IPS DF 4.7 (cell line): Measurements from ENCODE around the gene GPR152.

Experiments used
- DNase-seq: peaks from one replicate; pipeline ENCODE4 v3.0.0-alpha.2; 2013; ENCODE audit warnings: low spot score; ENCODE audit errors: extremely low read depth

The GPR152 gene

GRCh38 chr11:67441098-67441563 is 11.4 kb downstream of the GPR152 start:
- no peak for DNase-seq

DNA sequence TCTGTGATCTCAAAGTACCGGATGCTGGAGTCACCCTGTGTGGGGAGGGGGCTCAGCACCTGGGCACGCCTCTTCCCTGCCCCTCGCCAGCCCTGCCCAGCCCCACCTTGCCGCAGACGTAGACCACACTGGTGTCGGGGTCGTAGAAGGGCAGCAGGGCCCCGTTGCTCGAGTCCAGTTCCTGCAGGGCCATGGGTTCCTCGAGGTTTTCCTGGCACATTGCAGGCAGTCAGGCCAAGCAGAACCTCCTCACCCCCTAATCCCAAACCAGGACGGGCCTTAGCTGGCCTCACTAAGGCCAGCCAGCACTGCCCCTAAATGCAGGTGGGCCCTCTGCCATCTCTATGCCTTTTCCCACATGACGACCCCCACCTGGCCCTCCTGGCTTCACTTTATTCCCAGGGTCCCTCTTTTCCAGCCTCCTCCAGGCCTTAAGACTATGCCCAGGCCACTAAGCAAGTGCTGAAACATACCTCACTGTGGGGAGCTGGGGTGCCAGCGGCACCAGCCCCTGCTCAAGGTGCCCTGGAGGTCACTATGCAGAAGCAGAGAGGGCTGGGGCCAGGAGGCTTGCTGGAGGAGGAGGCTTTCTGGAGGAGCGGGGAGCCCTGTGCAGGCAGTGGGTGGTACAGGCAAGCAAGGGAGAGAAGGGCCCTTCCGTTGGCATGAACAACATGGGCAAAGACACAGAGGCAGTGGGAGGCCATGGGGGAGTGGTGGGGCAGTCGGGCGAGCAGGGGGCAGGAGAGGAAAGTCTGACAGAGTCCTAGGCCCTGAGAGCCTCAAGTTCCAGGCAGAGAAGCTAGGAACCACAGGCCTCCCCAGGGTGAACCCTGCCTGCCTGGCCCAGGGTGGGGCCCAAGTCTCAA is 12.1 kb downstream of the GPR152 start:
- no peak for DNase-seq

DNA sequence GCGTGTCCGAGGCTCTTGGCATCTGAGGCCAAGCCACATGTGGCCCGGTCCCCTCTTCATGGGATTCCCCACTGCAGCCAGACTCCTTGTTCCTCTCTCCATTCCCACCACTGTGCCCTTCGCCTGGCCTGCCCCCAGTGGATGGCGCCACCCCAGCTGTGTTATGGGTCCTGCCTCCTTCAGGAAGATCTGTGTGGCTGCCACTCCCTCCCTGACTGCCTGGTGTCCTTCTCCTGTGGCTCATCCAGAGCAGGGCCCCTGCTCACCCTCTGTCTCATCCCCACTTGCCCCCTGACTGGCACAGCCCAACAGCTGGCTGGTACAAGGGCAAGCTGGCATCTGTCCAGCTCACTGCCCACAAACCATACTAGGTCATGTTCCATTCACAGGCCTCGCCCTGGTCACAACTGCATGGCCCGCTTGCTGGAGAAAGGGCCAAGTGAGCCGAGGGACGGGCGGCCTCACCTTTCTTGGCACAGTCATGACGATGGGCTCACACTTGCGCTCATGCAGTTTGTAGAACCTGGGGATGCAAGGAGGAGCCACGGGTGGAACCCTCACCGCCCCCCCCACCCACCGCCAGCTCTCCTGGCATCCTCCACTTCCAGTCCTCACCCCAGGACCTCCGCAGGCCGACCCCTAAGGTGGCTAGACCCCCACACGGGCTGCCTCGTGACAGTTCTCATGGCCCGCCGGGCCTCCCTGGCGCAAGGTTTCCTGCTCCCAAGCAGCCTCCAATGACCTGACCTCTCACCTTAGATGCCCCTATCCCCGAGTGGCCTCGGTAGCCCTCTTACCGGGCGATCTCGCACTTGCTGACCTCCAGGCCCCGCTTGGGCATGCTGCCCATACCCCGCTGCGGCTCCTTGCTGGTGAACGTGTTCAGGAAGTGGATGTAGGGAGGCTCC is 13.0 kb downstream of the GPR152 start:
- DNase-seq = no peak

GRCh38 chr11:67438158-67438902 is 14.2 kb downstream of the GPR152 start:
- DNase-seq = no peak

GRCh38 chr11:67437809-67438157 is 14.7 kb downstream of the GPR152 start:
- no peak for DNase-seq

DNA sequence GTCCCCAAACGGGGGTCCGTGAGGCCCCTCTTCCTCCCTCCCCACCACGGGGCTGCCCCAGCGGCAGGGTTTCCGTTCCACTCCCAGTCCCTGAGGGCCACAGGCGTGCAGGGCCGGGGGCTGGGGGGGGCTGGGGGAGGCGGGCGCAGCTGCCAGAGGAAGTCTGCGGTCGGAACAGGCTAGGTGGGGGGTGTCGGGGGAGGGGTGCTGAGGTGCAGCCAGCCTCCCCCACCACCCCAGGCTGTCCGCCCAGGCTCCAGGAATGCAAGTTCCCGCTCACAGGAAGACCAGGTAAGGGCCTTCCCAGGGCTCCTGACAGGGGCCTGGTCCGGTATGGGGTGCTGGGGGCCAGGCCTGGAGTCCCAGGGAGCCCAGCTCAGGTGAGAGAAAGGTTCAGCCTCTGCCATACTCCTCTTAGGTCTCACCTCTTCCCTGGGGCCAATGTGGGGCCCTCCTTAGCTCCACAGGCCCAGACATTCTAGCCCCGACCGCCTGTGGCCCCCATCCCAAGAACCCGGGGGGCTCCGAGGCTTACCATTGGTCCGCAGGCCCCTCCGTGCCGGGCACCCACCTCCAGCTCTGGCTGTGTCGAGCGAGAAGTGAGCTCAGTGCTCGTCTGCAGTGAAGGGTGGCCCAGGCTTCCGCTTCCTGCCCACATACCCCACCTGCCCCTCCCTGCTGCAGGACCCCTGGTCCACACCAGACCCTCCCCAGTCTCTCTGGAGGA is 15.3 kb downstream of the GPR152 start, which contains the start of gene PTPRCAP:
TSS of gene PTPRCAP (minus strand) at position 601 of the 727 bp plus-strand sequence. CDS start at position 538, 63 bp downstream.
- no peak for DNase-seq

DNA sequence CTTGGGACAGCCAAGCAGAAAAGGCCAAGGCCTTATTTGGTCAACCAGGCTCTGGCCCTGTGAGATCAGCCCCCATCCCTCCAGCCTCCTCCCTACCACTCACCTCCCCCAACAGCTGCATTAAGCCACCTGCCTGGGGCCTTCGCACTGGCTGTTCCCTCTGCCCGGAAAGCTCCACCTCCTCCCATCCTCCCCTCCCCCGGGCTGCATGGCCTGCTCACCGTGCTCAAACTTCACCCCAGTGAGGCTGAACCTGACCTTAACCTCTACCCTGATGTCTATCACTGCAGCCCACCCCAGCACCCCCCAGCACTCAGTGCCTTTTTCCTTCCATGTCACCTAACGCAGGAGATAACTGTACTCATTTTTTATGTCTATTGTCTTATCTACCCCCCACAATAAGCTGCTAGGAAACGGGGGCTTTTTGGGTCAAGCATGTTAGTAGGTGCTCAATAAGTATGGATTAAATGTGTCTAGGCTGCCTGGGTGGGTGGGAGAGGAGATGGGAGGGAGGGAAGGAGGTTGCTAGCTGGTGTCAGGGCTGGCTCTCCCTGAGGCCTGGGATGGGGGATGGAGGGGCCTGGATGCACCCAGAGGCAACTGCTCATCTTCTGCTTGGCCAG is 16.0 kb downstream of the GPR152 start:
- DNase-seq = no peak

DNA sequence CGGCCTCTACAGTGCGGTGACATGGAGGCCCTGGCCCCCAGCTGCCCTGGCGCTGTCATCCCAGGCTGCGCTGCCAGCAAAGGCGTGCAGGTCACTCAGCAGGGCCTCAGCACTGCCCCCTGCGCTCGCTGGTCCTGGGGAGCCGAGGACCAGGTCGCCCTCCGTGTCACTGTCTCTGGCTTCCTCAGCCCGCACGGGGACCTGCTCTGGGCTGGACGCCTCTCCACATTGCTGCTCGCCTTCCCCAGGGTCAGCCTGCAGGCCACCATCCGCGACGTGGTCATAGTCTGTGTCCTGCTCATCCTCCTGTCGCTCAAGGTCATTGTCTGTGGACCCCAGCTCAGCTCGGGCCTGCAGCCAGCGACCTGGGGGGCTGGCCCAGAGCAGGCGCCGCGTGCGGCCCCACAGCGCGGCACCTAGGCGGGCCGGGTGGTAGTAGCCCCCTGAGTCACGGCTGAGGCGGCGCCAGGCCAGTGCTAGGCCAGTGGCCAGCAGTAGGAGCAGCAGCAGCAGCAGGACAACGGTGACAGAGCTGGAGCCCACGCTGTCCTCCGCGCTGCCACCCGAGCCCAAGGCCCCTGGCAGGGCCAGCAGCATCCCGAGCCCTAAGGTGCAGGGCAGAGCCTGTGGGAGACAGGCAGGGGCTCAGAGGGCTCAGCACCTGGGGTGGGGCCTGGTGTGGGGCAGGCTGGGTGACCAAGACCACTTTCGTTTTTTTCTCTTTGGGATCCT is 16.6 kb downstream of the GPR152 start:
- DNase-seq = no peak

- no peak for DNase-seq
Observed at GRCh38 chr11:67435031-67435726, 17.4 kb downstream of the GPR152 start.

GRCh38 chr11:67434395-67434881 is 18.1 kb downstream of the GPR152 start:
- DNase-seq = no peak

DNA sequence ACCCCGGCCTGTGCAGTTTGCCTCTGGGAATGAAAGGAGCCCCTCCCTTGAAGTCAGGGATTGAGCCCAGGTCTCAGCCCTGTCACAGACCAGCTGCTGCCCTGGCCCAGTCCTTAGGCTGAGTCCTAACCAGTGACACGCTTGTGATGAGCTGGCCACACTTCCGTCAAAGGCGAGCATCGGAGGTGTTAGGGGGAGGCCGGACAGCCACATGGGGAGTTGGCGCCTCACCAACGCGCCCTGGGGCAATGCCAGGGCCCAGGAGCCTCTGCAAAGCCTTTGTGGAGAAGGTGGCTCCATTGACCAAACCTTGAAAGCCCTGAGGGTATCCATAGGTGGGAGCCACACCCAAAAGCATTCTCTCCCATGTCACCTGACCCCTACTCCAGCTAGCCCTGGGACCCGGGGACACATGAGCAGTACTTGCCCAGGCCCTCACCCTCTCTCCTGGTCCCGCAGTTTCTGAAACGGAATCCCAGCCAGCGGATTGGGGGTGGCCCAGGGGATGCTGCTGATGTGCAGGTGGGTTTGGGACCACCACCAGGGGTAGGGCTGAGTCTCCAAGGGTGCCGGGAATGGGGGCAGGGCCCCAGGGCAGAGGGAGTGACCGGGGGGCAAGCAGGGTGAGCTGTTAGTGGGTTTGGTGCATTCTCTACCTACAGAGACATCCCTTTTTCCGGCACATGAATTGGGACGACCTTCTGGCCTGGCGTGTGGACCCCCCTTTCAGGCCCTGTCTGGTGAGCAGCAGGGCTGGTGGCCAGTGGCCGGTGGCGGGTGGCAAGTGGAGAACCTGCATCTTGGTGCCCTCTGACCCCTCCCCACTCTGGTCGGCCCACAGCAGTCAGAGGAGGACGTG is 18.8 kb downstream of the GPR152 start:
- DNase-seq = no peak

DNA sequence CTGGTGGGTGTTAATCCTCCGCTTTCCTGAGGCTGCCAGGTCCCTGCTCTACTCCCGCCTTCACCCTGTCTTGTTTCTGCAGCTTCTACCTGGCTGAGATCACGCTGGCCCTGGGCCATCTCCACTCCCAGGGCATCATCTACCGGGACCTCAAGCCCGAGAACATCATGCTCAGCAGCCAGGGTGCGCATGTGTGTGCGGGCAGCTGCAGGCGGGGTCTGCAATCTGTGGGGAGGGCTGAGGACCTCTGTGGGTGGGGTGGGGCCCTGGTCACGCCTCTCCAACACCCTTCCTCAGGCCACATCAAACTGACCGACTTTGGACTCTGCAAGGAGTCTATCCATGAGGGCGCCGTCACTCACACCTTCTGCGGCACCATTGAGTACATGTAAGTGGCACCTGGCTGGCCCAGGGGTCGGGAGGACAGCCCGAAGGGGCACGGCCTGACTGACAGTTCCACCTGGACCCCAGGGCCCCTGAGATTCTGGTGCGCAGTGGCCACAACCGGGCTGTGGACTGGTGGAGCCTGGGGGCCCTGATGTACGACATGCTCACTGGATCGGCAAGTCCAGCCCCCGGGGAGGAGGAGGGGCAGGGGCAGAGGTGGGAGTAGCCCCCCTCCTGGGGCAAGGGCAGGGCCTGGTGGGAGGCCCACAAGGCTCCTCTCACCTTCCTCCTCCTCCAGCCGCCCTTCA is 19.7 kb downstream of the GPR152 start:
- no peak for DNase-seq

DNA sequence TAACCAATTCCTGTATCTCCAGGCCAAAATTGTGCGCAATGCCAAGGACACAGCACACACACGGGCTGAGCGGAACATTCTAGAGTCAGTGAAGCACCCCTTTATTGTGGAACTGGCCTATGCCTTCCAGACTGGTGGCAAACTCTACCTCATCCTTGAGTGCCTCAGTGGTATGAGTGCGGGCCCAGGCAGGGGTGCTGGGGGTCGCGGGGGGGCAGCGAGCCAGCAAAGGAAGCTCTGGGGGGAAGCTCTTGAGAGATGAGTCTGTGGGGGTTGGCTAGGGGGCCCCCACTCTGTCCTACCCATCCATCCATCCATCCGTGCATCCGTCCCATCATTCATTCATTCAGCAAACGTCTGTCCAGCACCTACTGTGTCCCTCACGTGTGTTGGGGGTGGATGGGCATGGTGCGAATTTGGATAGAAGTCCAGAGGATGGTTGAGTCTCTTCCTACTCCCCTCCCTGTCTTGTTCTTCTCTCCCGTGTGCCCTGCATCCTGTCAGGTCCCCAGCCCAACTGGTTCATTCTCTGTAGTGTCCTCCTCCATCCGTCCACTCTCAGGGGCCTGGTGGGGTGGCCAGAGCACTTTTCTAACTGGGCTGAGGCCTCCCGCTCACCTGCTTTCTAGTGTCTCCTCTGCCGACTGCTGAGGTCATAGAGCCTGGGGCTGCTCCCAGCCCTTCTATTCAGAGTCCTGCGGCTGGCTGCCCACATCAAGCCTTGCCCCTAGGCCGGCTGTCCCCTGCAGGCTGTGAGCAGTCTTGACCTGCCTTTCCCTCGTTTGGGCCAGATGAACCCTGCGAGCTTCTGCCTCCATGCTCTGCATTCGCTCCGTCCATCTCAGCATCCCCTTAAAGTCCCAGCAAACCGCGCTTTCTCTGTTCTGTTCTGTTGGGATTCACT is 20.9 kb downstream of the GPR152 start:
- no peak for DNase-seq

DNA sequence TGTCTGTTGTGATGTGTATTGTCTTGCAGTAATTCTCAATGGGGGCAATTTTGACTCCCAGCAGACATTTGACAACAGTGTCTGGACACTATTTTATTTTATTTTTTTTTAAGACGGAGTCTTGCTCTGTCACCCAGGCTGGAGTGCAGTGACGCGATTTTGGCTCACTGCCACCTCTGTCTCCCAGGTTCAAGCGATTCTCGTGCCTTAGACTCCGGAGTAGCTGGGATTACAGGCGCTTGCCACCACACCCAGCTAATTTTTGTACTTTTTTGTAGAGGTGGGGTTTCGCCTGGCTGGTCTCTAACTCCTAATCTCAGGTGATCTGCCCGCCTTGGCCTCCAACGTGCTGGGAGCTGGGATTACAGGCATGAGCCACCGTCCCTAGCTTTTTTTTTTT is 22.8 kb downstream of the GPR152 start:
- no peak for DNase-seq

GRCh38 chr11:67429038-67429668 is 23.4 kb downstream of the GPR152 start:
- DNase-seq = no peak
